Esophagus (tissue), 2 donors: ENCODE results near the gene CCNO. TPM values are rescaled to one million over a fixed set of nuclear protein-coding genes. Genes with fewer than 3 reads are reported as not detected.

Source experiments
- H3K27ac ChIP-seq, 2 donors: one replicate each; pipeline ENCODE4 v1.5.1; 2013; ENCODE audit warnings: low read depth in 2 of 2, mild to moderate bottlenecking in 2 of 2, inconsistent platforms in 1 of 2, low read length in 1 of 2, moderate library complexity in 1 of 2
- H3K27me3 ChIP-seq, 2 donors: one replicate each; pipeline ENCODE4 v1.6.1; 2013; ENCODE audit warnings: low read length in 2 of 2, control low read depth in 1 of 2, mild to moderate bottlenecking in 1 of 2; ENCODE audit not compliant: insufficient read depth in 2 of 2, control insufficient read depth in 1 of 2
- H3K36me3 ChIP-seq, 2 donors: one replicate each; pipeline ENCODE4 v1.6.1; 2013; ENCODE audit warnings: low read length in 1 of 2; ENCODE audit not compliant: control insufficient read depth in 2 of 2, insufficient read depth in 2 of 2
- H3K4me1 ChIP-seq, 2 donors: one replicate each; pipeline ENCODE4 v1.6.1; 2013; ENCODE audit warnings: low read length in 1 of 2; ENCODE audit not compliant: control insufficient read depth in 2 of 2, insufficient read depth in 2 of 2
- H3K4me3 ChIP-seq, 2 donors: one replicate each; pipeline ENCODE4 v1.5.1; 2013; ENCODE audit warnings: low read length in 2 of 2, mild to moderate bottlenecking in 2 of 2, low read depth in 1 of 2, moderate library complexity in 1 of 2
- H3K9me3 ChIP-seq, 2 donors: one replicate each; pipeline ENCODE4 v1.6.1; 2013; ENCODE audit warnings: mild to moderate bottlenecking in 2 of 2, low read depth in 1 of 2, low read length in 1 of 2, moderate library complexity in 1 of 2; ENCODE audit not compliant: control insufficient read depth in 2 of 2, insufficient read depth in 1 of 2
- WGBS, 2 donors: extraction: QIAGEN DNeasy Blood & Tissue Kit; methylation state at CpG; one replicate each; pipeline ENCODE4 v1.1.7; 2013; 5-methylcytosine and 5-hydroxymethylcytosine counted together
- polyA plus RNA-seq, 2 donors: library from polyadenylated mRNA; stranded (reverse); fragments of 200-250 nt; gene quantifications; one replicate each; pipeline ENCODE4 v1.2.3, GENCODE V29; 2013
- donor health status: healthy with polysubstance abuse.
- donor health status: Bipolar disorder and iron deficiency.

Gene CCNO
- polyA plus RNA-seq, 2 donors: 1.2 to 2.0 TPM

DNA sequence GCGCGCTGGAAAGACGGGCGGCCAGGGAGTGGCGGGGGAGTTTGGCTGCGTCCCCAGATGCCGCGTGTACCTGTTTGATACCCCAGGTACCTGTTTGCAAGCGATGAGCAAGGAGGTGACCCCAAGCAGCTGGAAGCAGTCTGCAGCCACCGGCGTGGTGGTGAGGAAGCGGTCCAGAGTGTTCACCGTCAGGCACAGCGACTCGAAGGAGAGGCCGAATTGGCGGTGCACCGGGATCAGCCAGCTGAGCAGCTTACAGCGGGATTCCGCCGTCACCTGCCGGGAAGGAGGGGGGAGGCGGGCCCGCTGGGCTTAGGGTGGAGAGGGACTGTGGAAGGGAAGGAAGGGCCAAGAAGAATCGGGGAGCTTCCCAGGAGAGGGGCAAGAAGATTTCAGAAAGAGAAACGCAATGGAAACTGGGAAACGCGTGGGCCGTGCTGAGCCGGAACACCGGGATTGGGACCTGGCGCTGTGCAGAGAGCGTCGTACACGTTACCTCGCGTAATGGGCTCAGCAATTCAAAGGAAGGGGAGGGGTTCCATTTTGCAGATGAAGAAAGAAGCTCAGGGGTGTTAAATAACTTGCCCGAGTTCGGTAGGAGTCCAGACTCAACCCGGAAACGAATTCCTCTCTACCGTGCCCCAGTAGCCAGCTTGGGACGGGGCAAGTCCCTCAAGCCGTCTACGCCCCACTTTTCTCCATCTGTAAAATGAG is 980 bp downstream of the CCNO start:
- WGBS, 2 donors: 1 to 2% methylated on average over 43 to 45 of the region's 45 CpGs
- H3K4me1 ChIP-seq: peaks cover 12 to 13% of the 10 kb centered on the region in 2 donors
- no peaks in the 10 kb centered on the region for H3K9me3 ChIP-seq
- peak overlapping the region; percentile 56 for H3K4me3 ChIP-seq
- H3K36me3 ChIP-seq: no peaks in the 10 kb centered on the region
- H3K27ac ChIP-seq: peak overlapping the region in 1 of 2 donors; percentile 61
- peaks cover 0 to 14% of the 10 kb centered on the region in 2 donors for H3K27me3 ChIP-seq

DNA sequence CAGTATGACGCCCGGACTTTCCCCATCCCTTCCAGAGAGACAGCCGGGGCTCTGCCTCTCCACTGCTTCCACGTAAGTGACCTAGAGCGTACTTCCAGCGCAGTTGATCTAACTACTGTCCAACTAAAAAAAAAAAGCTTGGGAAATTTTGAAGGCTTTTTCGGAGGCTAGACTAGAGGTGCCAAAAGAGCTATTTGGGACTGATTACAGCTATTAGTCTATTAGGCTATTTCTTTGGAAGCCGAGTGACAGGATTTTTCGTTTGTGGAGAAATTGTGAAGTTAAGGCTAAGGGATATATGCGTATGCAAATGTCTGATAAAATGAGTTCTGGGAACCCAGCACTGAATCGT is 1.5 kb downstream of the CCNO start:
- Histone ChIP-seq H3K36me3 (no peaks in the 10 kb centered on the region), H3K9me3 (no peaks in the 10 kb centered on the region), H3K27me3 (peaks cover 0 to 14% of the 10 kb centered on the region in 2 donors), H3K27ac (no peak overlapping the region), H3K4me1 (peaks cover 13 to 17% of the 10 kb centered on the region in 2 donors), H3K4me3 (peak overlapping the region; percentile 56)
- 3% methylated on average over 11 of the region's 11 CpGs for WGBS, 2 donors

- Histone ChIP-seq H3K4me3 (peak overlapping the region; percentile 38 to 56), H3K27ac (no peak overlapping the region), H3K27me3 (peaks cover 0 to 17% of the 10 kb centered on the region in 2 donors), H3K4me1 (peaks cover 19 to 20% of the 10 kb centered on the region in 2 donors), H3K36me3 (no peaks in the 10 kb centered on the region), H3K9me3 (no peaks in the 10 kb centered on the region)
- 5 to 6% methylated on average over 46 to 48 of the region's 48 CpGs for WGBS, 2 donors
Observed at GRCh38 chr5:55231029-55231918, 2.1 kb downstream of the CCNO start.

- 58 to 59% methylated on average over 8 of the region's 8 CpGs for WGBS, 2 donors
Observed at GRCh38 chr5:55230086-55230629, 3.2 kb downstream of the CCNO start.

GRCh38 chr5:55227664-55228430 is 5.6 kb downstream of the CCNO start:
- Histone ChIP-seq H3K36me3 (no peaks in the 10 kb centered on the region), H3K27ac (no peak overlapping the region), H3K9me3 (no peaks in the 10 kb centered on the region), H3K27me3 (peaks cover 0 to 24% of the 10 kb centered on the region in 2 donors), H3K4me1 (peaks cover 11 to 24% of the 10 kb centered on the region in 2 donors), H3K4me3 (peak overlapping the region; percentile 51 to 52)
- WGBS, 2 donors: 11 to 19% methylated on average over 30 of the region's 30 CpGs

More at GRCh38 chr5:55230086-55230629, 3.2 kb downstream of the CCNO start:
- Histone ChIP-seq H3K27ac (no peak overlapping the region), H3K27me3 (peaks cover 0 to 21% of the 10 kb centered on the region in 2 donors), H3K36me3 (no peaks in the 10 kb centered on the region), H3K4me3 (no peak overlapping the region), H3K9me3 (no peaks in the 10 kb centered on the region), H3K4me1 (peaks cover 20 to 21% of the 10 kb centered on the region in 2 donors)

GRCh38 chr5:55226934-55227663 is 6.3 kb downstream of the CCNO start, which contains the start of gene MCIDAS:
Gene MCIDAS, minus strand, starts transcription at chr5:55227315. Its CDS starts 177 bp downstream, at chr5:55227138.
- Histone ChIP-seq H3K36me3 (no peaks in the 10 kb centered on the region), H3K9me3 (no peaks in the 10 kb centered on the region), H3K27me3 (peaks cover 0 to 21% of the 10 kb centered on the region in 2 donors), H3K27ac (no peak within 1 kb of the TSS), H3K4me3 (peak within 1 kb of the TSS; percentile 51 to 52), H3K4me1 (peaks cover 11 to 19% of the 10 kb centered on the region in 2 donors)
- 1% methylated on average over 68 to 80 of the region's 80 CpGs for WGBS, 2 donors

DNA sequence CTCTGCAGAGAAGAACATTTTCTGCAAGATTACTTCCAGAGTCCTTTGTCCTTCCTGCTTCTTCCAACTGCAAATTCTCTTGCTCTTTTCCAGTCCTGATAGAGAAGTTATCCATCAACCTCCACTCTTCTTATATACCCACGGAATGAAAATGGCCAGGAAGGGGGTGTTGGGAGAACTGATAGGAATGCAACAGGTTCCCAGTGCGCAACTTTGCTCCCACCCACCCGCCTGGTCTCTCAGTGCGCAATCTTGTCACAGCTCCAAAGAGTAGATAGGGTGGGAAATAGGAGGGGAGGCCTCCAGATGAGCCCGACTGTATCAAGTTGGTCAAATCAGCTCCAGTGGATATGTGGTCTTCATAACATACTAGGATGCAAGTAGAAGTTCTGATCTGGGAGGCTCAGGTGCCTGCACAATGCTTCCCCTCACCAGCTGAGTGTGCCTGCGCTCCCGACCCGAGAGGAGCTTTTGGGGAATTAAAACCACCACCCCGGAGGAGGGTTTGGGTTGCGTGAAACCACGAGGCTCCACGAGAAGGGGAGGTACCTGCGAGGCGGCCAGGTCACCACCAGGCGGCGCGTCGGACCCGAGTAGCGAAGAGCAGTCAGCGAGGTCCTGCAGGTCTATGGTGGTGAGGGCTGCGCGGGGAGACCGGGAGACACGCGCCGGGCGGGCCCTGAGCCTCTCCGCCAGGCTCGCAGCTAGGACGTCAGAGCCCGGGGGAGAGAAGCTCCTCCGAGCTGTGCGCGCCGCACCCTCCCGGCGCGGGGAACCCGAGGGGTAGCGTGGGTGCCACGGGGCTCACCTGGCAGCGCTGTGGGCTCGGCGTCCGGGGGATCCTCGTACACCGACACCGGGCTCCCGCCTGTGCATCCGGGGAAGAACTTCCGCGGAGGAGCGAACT is 7.1 kb downstream of the CCNO start:
- Histone ChIP-seq H3K27ac (no peak overlapping the region), H3K9me3 (no peaks in the 10 kb centered on the region), H3K27me3 (peaks cover 0 to 21% of the 10 kb centered on the region in 2 donors), H3K4me3 (peak overlapping the region; percentile 51 to 52), H3K36me3 (no peaks in the 10 kb centered on the region), H3K4me1 (peaks cover 11 to 14% of the 10 kb centered on the region in 2 donors)
- 6 to 7% methylated on average over 50 to 54 of the region's 54 CpGs for WGBS, 2 donors

GRCh38 chr5:55225346-55225745 is 8.1 kb downstream of the CCNO start:
- Histone ChIP-seq H3K27ac (no peak overlapping the region), H3K9me3 (no peaks in the 10 kb centered on the region), H3K27me3 (peaks cover 0 to 21% of the 10 kb centered on the region in 2 donors), H3K36me3 (no peaks in the 10 kb centered on the region), H3K4me3 (no peak overlapping the region), H3K4me1 (peaks cover 11 to 17% of the 10 kb centered on the region in 2 donors)
